ENCODE measurements around the gene PDGFRA.

PDGFRA gene

DNA sequence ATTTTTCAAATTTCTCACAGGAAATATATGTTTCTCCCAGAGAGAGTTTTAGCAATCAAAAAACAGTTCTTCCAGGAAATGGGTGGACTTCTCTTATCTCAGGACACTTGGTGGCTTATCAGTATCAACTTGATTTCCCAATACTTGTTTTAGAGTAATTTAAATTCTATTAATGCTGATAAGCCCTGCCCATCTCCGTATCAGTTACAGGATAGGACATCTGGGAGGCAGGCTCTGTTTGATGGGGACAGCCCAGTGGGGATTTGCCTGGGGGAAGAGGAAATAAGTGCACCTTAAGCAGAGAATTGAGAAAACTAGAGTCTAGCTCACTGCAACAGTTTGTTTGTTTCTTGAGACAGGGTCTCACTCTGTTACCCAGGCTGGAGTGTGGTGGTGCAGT lies 43.2 kb upstream of the PDGFRA start:
- no peaks in the 10 kb centered on the region for H4K20me1 ChIP-seq (ENCODE audit: insufficient read depth, low read length)
- no peak overlapping the region for H3K27ac ChIP-seq (ENCODE audit: low read length)
- H3F3A ChIP-seq (ENCODE audit: insufficient read depth, low read length), result no peaks in the 10 kb centered on the region
- H3K27me3 ChIP-seq (replicated peaks; ENCODE audit: insufficient read depth, low read length), result no peaks in the 10 kb centered on the region
- TF ChIP-seq EZH2phosphoT487 (IDR thresholded peaks at IDR 0.05; ENCODE audit: low read length), result no peak
- TF ChIP-seq EZH2 (optimal IDR thresholded peaks at IDR 0.05; ENCODE audit: low read depth, low read length), result no peak
- H3K4me2 ChIP-seq (ENCODE audit: low read depth, low read length), result no peak overlapping the region
- DNase-seq, result no peak
- H3K4me1 ChIP-seq (ENCODE audit: low read length), result no peaks in the 10 kb centered on the region
- no peaks in the 10 kb centered on the region for H3K9me3 ChIP-seq (replicated peaks; ENCODE audit: insufficient read depth, low read length)
- no peaks in the 10 kb centered on the region for H3K79me2 ChIP-seq (ENCODE audit: low read length)
- no peaks in the 10 kb centered on the region for H3K9me2 ChIP-seq (replicated peaks; ENCODE audit: insufficient read depth, low read length)
- H3K36me3 ChIP-seq (replicated peaks; ENCODE audit: insufficient read depth, low read length), result no peaks in the 10 kb centered on the region
- H2AFZ ChIP-seq (ENCODE audit: low read length), result no peak overlapping the region
- no peak overlapping the region for H3K9ac ChIP-seq (ENCODE audit: low read length)
- H3K4me3 ChIP-seq (ENCODE audit: low read length), result no peak overlapping the region

DNA sequence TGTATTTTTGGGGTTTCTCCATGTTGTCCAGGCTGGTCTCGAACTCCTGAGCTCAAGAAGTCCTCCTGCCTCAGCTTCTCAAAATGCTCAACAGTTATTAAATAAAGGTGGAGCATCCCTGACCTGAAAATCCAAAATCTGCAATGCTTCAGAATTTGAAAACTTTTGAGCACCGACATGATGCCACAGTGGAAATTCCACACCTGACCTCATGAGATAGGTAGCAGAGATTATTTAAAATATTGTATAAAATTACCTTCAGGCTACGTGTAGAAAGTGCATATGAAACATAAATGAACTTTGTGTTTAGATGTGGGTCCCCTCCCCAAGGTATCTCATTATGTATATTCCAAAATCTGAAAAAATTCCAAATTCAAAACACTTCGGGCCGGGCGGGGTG lies 42.7 kb upstream of the PDGFRA start:
- no peaks in the 10 kb centered on the region for H3K9me2 ChIP-seq (replicated peaks; ENCODE audit: insufficient read depth, low read length)
- no peaks in the 10 kb centered on the region for H3K79me2 ChIP-seq (ENCODE audit: low read length)
- no peaks in the 10 kb centered on the region for H3K9me3 ChIP-seq (replicated peaks; ENCODE audit: insufficient read depth, low read length)
- H4K20me1 ChIP-seq (ENCODE audit: insufficient read depth, low read length), result no peaks in the 10 kb centered on the region
- no peak overlapping the region for H3K4me3 ChIP-seq (ENCODE audit: low read length)
- TF ChIP-seq EZH2 (optimal IDR thresholded peaks at IDR 0.05; ENCODE audit: low read depth, low read length) (no peak), EZH2phosphoT487 (IDR thresholded peaks at IDR 0.05; ENCODE audit: low read length) (no peak)
- TF ChIP-seq, protein P1, sequence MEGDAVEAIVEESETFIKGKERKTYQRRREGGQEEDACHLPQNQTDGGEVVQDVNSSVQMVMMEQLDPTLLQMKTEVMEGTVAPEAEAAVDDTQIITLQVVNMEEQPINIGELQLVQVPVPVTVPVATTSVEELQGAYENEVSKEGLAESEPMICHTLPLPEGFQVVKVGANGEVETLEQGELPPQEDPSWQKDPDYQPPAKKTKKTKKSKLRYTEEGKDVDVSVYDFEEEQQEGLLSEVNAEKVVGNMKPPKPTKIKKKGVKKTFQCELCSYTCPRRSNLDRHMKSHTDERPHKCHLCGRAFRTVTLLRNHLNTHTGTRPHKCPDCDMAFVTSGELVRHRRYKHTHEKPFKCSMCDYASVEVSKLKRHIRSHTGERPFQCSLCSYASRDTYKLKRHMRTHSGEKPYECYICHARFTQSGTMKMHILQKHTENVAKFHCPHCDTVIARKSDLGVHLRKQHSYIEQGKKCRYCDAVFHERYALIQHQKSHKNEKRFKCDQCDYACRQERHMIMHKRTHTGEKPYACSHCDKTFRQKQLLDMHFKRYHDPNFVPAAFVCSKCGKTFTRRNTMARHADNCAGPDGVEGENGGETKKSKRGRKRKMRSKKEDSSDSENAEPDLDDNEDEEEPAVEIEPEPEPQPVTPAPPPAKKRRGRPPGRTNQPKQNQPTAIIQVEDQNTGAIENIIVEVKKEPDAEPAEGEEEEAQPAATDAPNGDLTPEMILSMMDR (IDR thresholded peaks at IDR 0.05; ENCODE audit: low read length), result no peak
- no peak for DNase-seq
- H3K36me3 ChIP-seq (replicated peaks; ENCODE audit: insufficient read depth, low read length), result no peaks in the 10 kb centered on the region
- H3F3A ChIP-seq (ENCODE audit: insufficient read depth, low read length), result no peaks in the 10 kb centered on the region
- no peak overlapping the region for H3K4me2 ChIP-seq (ENCODE audit: low read depth, low read length)
- H3K4me1 ChIP-seq (ENCODE audit: low read length), result no peaks in the 10 kb centered on the region
- no peak overlapping the region for H2AFZ ChIP-seq (ENCODE audit: low read length)
- H3K9ac ChIP-seq (ENCODE audit: low read length), result no peak overlapping the region
- no peak overlapping the region for H3K27ac ChIP-seq (ENCODE audit: low read length)
- H3K27me3 ChIP-seq (replicated peaks; ENCODE audit: insufficient read depth, low read length), result no peaks in the 10 kb centered on the region

DNA sequence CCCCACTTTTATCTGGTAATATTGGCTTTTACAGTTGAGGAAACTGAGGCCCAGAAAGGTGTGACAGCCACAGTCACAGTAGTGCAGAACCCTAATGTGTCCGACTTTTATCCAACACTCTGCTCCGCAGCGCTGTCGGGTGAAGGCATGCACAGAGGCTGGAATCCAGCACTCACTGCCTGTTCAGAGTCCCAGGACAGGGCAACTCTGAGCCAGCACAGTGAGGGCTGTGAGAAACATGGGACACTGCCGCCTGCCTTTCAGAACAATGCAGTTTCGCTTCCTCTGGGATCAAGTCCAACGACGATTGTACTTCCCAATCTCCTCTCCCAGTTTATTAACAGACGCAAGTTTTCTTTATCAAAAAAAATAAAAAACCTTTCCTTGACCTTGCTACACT lies 41.9 kb upstream of the PDGFRA start:
- no peak for DNase-seq
- H3K4me3 ChIP-seq (ENCODE audit: low read length), result no peak overlapping the region
- no peak overlapping the region for H3K4me2 ChIP-seq (ENCODE audit: low read depth, low read length)

DNA sequence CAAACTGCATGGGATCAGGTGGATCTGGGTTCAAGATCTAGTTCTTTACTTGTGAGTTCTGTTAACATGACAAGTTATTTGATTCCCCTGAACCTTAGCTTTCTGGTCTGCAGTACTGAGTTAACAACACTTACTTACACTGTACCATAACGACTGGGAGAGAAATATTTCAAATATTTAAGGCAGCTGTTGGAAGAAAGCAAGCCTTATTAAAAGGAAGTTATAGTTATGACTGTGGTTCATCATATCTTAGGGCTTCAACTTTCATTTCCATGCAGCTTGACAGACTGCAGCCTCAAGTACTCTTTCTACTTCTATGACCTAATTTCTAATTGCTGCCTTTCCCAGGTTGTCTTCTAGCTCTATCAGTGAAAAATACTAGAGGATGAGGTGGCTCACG lies 40.0 kb upstream of the PDGFRA start:
- H3K9ac ChIP-seq (ENCODE audit: low read length), result no peak overlapping the region
- no peaks in the 10 kb centered on the region for H3K27me3 ChIP-seq (replicated peaks; ENCODE audit: insufficient read depth, low read length)
- no peak overlapping the region for H3K4me2 ChIP-seq (ENCODE audit: low read depth, low read length)
- TF ChIP-seq EZH2phosphoT487 (IDR thresholded peaks at IDR 0.05; ENCODE audit: low read length) (no peak), EZH2 (optimal IDR thresholded peaks at IDR 0.05; ENCODE audit: low read depth, low read length) (no peak)
- TF ChIP-seq, protein P1 (IDR thresholded peaks at IDR 0.05; ENCODE audit: low read length), result no peak
- no peak overlapping the region for H3K4me3 ChIP-seq (ENCODE audit: low read length)
- H3K79me2 ChIP-seq (ENCODE audit: low read length), result no peaks in the 10 kb centered on the region
- H4K20me1 ChIP-seq (ENCODE audit: insufficient read depth, low read length), result no peaks in the 10 kb centered on the region
- H3F3A ChIP-seq (ENCODE audit: insufficient read depth, low read length), result no peaks in the 10 kb centered on the region
- no peaks in the 10 kb centered on the region for H3K9me2 ChIP-seq (replicated peaks; ENCODE audit: insufficient read depth, low read length)
- no peak for DNase-seq
- no peaks in the 10 kb centered on the region for H3K9me3 ChIP-seq (replicated peaks; ENCODE audit: insufficient read depth, low read length)
- H3K27ac ChIP-seq (ENCODE audit: low read length), result no peak overlapping the region
- H3K4me1 ChIP-seq (ENCODE audit: low read length), result no peaks in the 10 kb centered on the region
- H2AFZ ChIP-seq (ENCODE audit: low read length), result no peak overlapping the region
- no peaks in the 10 kb centered on the region for H3K36me3 ChIP-seq (replicated peaks; ENCODE audit: insufficient read depth, low read length)

More for the DNA sequence above, 41.9 kb upstream of the PDGFRA start:
- Histone ChIP-seq H3K27ac (ENCODE audit: low read length) (no peak overlapping the region), H3K27me3 (replicated peaks; ENCODE audit: insufficient read depth, low read length) (no peaks in the 10 kb centered on the region), H2AFZ (ENCODE audit: low read length) (no peak overlapping the region), H3K9ac (ENCODE audit: low read length) (no peak overlapping the region), H3K9me2 (replicated peaks; ENCODE audit: insufficient read depth, low read length) (no peaks in the 10 kb centered on the region), H3K9me3 (replicated peaks; ENCODE audit: insufficient read depth, low read length) (no peaks in the 10 kb centered on the region), H3K36me3 (replicated peaks; ENCODE audit: insufficient read depth, low read length) (no peaks in the 10 kb centered on the region), H4K20me1 (ENCODE audit: insufficient read depth, low read length) (no peaks in the 10 kb centered on the region), H3K4me1 (ENCODE audit: low read length) (no peaks in the 10 kb centered on the region), H3K79me2 (ENCODE audit: low read length) (no peaks in the 10 kb centered on the region), H3F3A (ENCODE audit: insufficient read depth, low read length) (no peaks in the 10 kb centered on the region)
- TF ChIP-seq EZH2phosphoT487 (IDR thresholded peaks at IDR 0.05; ENCODE audit: low read length) (no peak), EZH2 (optimal IDR thresholded peaks at IDR 0.05; ENCODE audit: low read depth, low read length) (no peak)
- TF ChIP-seq, protein P1 (IDR thresholded peaks at IDR 0.05; ENCODE audit: low read length), result no peak

Data from MM.1S (cell line).